Pulmonary artery endothelial cell (primary cell): ENCODE measurements around the gene RNF19B. TPM values are rescaled to one million over a fixed set of nuclear protein-coding genes. Genes with fewer than 3 reads are reported as not detected.

Source experiments
- DNase-seq: peaks from one replicate; pipeline ENCODE4 v3.0.0-alpha.2; 2011; ENCODE audit warnings: low read depth, low spot score
- total RNA-seq: library from RNA; depleted of rRNA; stranded (reverse); fragments of >200 nt; gene quantifications from 2 replicates; pipeline ENCODE4 v1.2.3, GENCODE V29; 2014

RNF19B gene
- total RNA-seq, 1 donor from 2014 or later, result 30.9 TPM

- no peak for DNase-seq
These were observed 62.6 kb downstream of the RNF19B start for GRCh38 chr1:32901823-32902534.

- no peak for DNase-seq
These were observed 63.4 kb downstream of the RNF19B start, which contains the start of gene TMEM54 for GRCh38 chr1:32900956-32901822. Gene TMEM54, minus strand, starts transcription at chr1:32901389. Its CDS starts 151 bp downstream, at chr1:32901238.

DNA sequence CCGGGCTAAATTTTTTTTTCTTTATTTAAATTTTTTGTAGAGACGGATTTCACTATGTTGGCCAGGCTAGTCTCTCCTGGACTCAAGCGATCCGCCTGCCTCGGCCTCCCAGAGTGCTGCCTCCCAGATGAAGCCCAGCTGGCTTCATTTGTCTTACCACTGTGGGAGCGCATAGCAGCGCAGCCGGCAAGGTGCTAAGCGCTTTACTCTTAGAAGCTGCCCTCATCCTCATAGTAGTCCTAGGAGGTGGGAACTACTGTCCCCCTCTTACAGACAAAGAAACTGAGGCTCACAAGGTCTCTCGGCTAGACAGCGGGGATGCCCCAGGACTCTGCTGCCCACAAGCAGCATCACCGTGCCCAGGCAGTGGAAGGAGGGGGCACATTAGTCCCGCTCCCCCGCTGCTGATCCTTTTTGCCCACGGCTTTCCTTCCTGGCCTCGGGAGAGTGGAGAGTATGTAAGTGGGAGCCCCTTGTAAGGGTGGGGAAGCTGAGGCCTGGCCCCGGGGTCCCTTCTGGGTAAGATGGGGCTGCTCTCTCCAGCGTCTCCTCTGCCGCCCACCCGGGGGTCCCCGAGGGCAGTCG is 64.1 kb downstream of the RNF19B start:
- no peak for DNase-seq

GRCh38 chr1:32899586-32900296 is 64.9 kb downstream of the RNF19B start:
- no peak for DNase-seq

- no peak for DNase-seq
These were observed 65.7 kb downstream of the RNF19B start for GRCh38 chr1:32898958-32899357.

- no peak for DNase-seq
These were observed 66.6 kb downstream of the RNF19B start for GRCh38 chr1:32898056-32898455.

DNA sequence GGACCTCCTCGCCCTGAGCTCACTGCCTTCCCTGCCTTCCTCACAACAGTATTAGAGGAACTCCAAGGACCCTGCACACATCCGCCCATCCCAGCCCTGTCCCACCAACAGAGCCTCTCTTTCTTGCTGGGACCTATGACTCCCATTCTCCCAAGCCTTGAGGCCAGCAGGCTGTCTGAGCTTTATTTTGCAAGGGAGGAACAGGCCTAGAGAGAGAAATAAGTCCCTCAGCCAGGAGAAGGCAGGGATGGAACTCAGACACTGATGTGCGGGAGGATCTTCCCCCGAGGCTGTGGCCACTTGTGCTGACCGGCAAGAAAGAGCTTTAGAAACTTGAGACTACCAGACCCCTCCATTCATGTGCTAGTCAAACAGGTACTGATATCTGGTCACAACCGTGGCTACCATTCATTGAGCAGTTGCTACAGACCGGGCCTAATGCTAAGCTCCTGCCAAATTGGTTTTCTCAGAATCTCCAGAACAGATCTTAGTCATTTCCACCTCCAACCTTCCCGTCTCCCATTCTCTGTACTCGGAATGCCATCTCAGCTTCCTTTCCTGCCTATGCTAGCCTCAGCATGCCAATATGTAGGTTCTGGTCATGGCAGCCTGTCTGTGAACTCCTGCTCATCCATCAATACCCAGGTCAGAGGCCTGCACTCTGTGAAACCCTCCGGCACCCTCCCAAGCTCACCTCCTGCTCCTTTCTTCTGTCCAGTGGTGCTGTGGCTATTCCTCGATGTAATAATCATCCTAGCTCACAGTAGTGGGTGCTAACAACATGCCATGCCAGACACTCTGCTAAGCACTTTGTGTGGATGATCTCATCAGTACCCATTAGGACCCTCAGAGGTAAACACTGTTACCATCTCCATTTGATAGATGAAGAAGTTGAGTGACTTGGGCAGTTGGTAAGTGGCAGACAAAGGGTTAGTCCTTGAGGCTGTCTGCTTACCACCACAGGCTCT is 67.2 kb downstream of the RNF19B start:
- DNase-seq, result no peak

DNA sequence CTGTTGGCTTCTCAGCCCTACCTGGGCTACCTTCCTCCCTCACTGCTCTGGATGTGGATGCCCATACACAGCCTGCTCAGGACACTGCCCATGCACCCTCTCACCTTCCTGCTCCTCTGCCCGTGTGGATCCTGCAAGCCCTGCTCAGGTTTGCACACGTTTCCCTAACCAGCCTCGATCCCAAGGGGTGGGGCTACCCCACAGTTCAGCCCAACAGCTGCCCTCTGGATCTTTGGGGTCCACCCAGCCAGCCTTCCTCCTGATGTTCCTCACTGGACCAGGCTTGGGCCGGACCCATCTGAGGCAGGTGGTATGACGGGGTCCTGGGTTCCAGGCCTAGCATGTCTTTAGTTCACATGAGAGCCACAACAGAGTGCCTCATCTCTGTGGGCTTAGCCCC is 68.2 kb downstream of the RNF19B start:
- no peak for DNase-seq

- no peak for DNase-seq
These were observed 69.0 kb downstream of the RNF19B start for GRCh38 chr1:32895325-32896215.

DNA sequence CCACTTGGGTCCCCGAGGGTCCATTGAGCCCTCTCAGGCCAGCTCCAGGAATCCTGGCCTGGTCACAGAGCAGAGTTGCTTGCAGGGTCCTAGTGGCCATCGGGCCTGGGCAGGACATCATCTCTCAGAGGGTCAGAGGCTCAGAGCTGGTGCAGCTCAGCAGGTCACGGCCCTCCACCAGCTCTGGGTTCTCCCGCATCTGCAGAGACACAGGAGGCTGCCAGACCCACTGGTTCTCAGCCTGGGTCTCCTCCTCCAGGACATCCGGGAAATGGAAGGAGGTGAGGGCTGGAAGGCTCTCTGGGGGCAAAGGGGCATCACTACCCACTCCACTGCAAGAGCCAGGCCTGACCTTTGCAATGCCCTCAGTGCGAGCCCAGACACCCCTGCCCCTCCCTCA is 69.9 kb downstream of the RNF19B start:
- DNase-seq, result no peak

DNA sequence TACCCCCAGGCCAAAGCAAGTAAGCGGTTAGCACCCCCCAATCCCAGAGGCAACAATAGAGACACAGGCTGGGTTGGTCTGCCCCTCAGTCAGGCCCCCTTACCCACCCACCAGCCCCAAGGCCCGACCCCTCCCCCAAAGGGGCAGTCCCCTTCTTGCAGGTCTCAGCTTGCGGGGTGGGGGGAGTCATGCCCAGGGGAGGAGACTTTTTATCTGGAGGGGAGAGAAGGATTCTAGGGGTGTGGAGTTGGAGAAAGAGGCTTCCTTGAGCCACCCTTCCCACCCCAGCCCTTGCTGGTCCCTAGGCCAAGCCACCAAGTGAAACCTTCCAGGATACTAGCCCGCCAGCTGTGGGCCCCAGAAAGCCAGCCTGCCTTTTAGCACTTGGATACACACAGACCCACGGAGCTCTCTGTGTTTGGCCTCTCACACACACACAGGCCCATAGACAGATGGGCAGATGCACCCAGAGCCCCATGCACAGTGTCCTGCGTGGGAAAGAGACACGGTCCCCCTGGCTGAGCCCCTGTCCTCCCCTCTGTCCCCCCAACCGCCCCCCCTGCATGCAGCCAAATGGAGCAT is 70.5 kb downstream of the RNF19B start:
- no peak for DNase-seq

GRCh38 chr1:32893198-32894018 is 71.2 kb downstream of the RNF19B start:
- DNase-seq, result no peak

GRCh38 chr1:32892368-32893197 is 72.0 kb downstream of the RNF19B start:
- no peak for DNase-seq

DNA sequence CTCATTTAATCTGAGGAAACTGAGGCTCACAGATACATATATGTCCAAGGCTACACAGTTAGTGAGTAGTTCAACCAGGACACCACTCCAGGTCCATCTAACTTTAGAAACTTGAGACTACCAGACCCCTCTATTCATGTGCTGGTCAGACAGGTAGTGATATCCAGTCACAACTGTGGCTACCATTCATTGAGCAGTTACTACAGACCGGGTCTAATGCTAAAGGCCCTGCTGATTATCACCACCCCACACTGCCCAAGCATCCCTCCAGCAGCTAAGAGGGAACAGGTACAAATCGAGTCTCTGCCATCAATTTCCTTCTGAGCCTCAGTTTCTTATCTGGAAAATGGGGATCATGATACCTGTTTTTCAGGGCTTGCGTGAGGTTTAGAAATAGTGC is 73.0 kb downstream of the RNF19B start:
- no peak for DNase-seq

- DNase-seq, result no peak
These were observed 73.4 kb downstream of the RNF19B start for GRCh38 chr1:32891241-32891570.

- no peak for DNase-seq
These were observed 73.9 kb downstream of the RNF19B start for GRCh38 chr1:32890516-32891240.
